SK-N-SH treated with all-trans-retinoic acid at 6 μM for 48 hours (cell line): Measurements from ENCODE around the gene ALDH1B1.

ENCODE experiments used
- ATAC-seq: fragments of 200-7000 bp; cut with Tn5 transposase; 3 replicates; pipeline ENCODE4 v1.9.1; 2020; ENCODE audit warnings: mild to moderate bottlenecking, moderate library complexity
- ARNTL ChIP-seq: fragments of 450-650 bp; formaldehyde crosslinking; IDR thresholded peaks from 2 replicates; pipeline ENCODE4 v1.5.0; 2020; ENCODE audit warnings: low read depth, mild to moderate bottlenecking, moderate library complexity, borderline replicate concordance
- BACH2 ChIP-seq: fragments of 250-450 bp; sonication (Bioruptor Pico); IDR thresholded peaks from 2 replicates; pipeline ENCODE4 v1.9.0; 2021; ENCODE audit warnings: mild to moderate bottlenecking, borderline replicate concordance
- CREB5 ChIP-seq: fragments of 250-450 bp; sonication (Bioruptor Pico); IDR thresholded peaks from 2 replicates; pipeline ENCODE4 v1.5.1; 2020; ENCODE audit warnings: low read depth, mild to moderate bottlenecking, moderate library complexity
- CSDC2 ChIP-seq: fragments of 250-450 bp; sonication (Bioruptor Pico); IDR thresholded peaks from 2 replicates; pipeline ENCODE4 v1.5.0; 2020; ENCODE audit warnings: mild to moderate bottlenecking, moderate library complexity
- CSRNP3 ChIP-seq: fragments of 250-450 bp; sonication (Bioruptor Pico); IDR thresholded peaks from 2 replicates; pipeline ENCODE4 v1.5.1; 2021; ENCODE audit warnings: mild to moderate bottlenecking, moderate library complexity
- ESRRG ChIP-seq: fragments of 250-450 bp; sonication (Bioruptor Pico); IDR thresholded peaks from 2 replicates; pipeline ENCODE4 v1.6.1; 2021; ENCODE audit warnings: mild to moderate bottlenecking
- GLIS3 ChIP-seq: fragments of 250-450 bp; sonication (Bioruptor Pico); IDR thresholded peaks from 2 replicates; pipeline ENCODE4 v1.5.0; 2020; ENCODE audit warnings: mild to moderate bottlenecking, moderate library complexity
- OSR1 ChIP-seq: fragments of 250-450 bp; sonication (Bioruptor Pico); IDR thresholded peaks from 2 replicates; pipeline ENCODE4 v1.8.0; 2022; ENCODE audit warnings: moderate library complexity, mild to moderate bottlenecking, inconsistent platforms
- PATZ1 ChIP-seq: fragments of 250-450 bp; sonication (Bioruptor Pico); IDR thresholded peaks from 2 replicates; pipeline ENCODE4 v1.8.0; 2020; ENCODE audit warnings: mild to moderate bottlenecking, moderate library complexity, borderline replicate concordance
- POU6F1 ChIP-seq: fragments of 250-450 bp; sonication (Bioruptor Pico); IDR thresholded peaks from 2 replicates; pipeline ENCODE4 v1.8.0; 2021; ENCODE audit warnings: low read depth, mild to moderate bottlenecking, moderate library complexity, borderline replicate concordance
- PPARA ChIP-seq: fragments of 250-450 bp; sonication (Bioruptor Pico); IDR thresholded peaks from 2 replicates; pipeline ENCODE4 v1.5.0; 2020; ENCODE audit warnings: mild to moderate bottlenecking, borderline replicate concordance
- RARB ChIP-seq: fragments of 250-450 bp; sonication (Bioruptor Pico); IDR thresholded peaks from 2 replicates; pipeline ENCODE4 v1.8.0; 2021; ENCODE audit warnings: mild to moderate bottlenecking, moderate library complexity
- SNAI2 ChIP-seq: fragments of 250-450 bp; sonication (Bioruptor Pico); IDR thresholded peaks from 2 replicates; pipeline ENCODE4 v1.5.0; 2020; ENCODE audit warnings: mild to moderate bottlenecking, moderate library complexity
- TCF4 ChIP-seq: fragments of 250-450 bp; sonication (Bioruptor Pico); IDR thresholded peaks from 2 replicates; pipeline ENCODE4 v1.8.0; 2021; ENCODE audit warnings: mild to moderate bottlenecking, moderate library complexity, borderline replicate concordance
- TOX ChIP-seq: fragments of 250-450 bp; sonication (Bioruptor Pico); IDR thresholded peaks from 2 replicates; pipeline ENCODE4 v1.8.0; 2021; ENCODE audit warnings: mild to moderate bottlenecking, moderate library complexity, borderline replicate concordance
- TSHZ2 ChIP-seq: fragments of 250-450 bp; sonication (Bioruptor Pico); IDR thresholded peaks from 2 replicates; pipeline ENCODE4 v1.5.0; 2020; ENCODE audit warnings: mild to moderate bottlenecking, moderate library complexity
- ZC3H10 ChIP-seq: fragments of 250-450 bp; sonication (Bioruptor Pico); IDR thresholded peaks from 2 replicates; pipeline ENCODE4 v1.5.1; 2021; ENCODE audit warnings: mild to moderate bottlenecking, moderate library complexity
- ZFP3 ChIP-seq: fragments of 250-450 bp; sonication (Bioruptor Pico); IDR thresholded peaks from 2 replicates; pipeline ENCODE4 v1.5.0; 2020; ENCODE audit warnings: mild to moderate bottlenecking, moderate library complexity
- ZNF565 ChIP-seq: fragments of 450-650 bp; formaldehyde crosslinking; conservative IDR thresholded peaks from 2 replicates; pipeline ENCODE4 v1.5.0; 2020; ENCODE audit warnings: low read depth, mild to moderate bottlenecking, moderate library complexity
- ZNF8 ChIP-seq: fragments of 450-650 bp; formaldehyde crosslinking; IDR thresholded peaks from 2 replicates; pipeline ENCODE4 v1.5.0; 2020; ENCODE audit warnings: mild to moderate bottlenecking, moderate library complexity

The ALDH1B1 gene

GRCh38 chr9:38436708-38437107, 44.2 kb downstream of the ALDH1B1 start (continued):
- TF ChIP-seq POU6F1 (CRISPR knock-in tag) (no peak), RARB (CRISPR knock-in tag) (no peak), ZC3H10 (no peak)

GRCh38 chr9:38437193-38437823, 44.8 kb downstream of the ALDH1B1 start:
- no peak for ATAC-seq
- TF ChIP-seq ZC3H10: no peak
- no peak for TF ChIP-seq GLIS3
- no peak for TF ChIP-seq POU6F1 (CRISPR knock-in tag)
- no peak for TF ChIP-seq OSR1 (CRISPR knock-in tag)
- no peak for TF ChIP-seq TCF4 (CRISPR knock-in tag)
- no peak for TF ChIP-seq BACH2
- no peak for TF ChIP-seq PATZ1
- TF ChIP-seq CREB5 (CRISPR knock-in tag): no peak
- no peak for TF ChIP-seq PPARA (CRISPR knock-in tag)
- no peak for TF ChIP-seq CSDC2 (CRISPR knock-in tag)
- no peak for TF ChIP-seq ESRRG (CRISPR knock-in tag)
- TF ChIP-seq SNAI2 (CRISPR knock-in tag): no peak
- TF ChIP-seq ZNF8 (CRISPR knock-in tag): no peak
- no peak for TF ChIP-seq TSHZ2 (CRISPR knock-in tag)
- TF ChIP-seq ZNF565 (CRISPR knock-in tag): no peak
- TF ChIP-seq ARNTL (CRISPR knock-in tag): no peak
- TF ChIP-seq ZFP3 (CRISPR knock-in tag): no peak
- TF ChIP-seq RARB (CRISPR knock-in tag): no peak
- no peak for TF ChIP-seq CSRNP3 (CRISPR knock-in tag)
- TF ChIP-seq TOX (CRISPR knock-in tag): no peak
